GM12891 (cell line): ENCODE data around the gene NTRK3.
"Not testable (repeated sequence)": the region's sequence is repeated elsewhere in the genome, so short reads cannot be mapped to it uniquely, and the experiment has no call there.

Experiments
- POLR2A ChIP-seq: IDR thresholded peaks from 2 replicates; pipeline ENCODE4 v1.6.1; 2011; ENCODE audit warnings: low read depth, low read length, control low read depth
- POLR2AphosphoS5 ChIP-seq: IDR thresholded peaks from 2 replicates; pipeline ENCODE4 v1.6.1; 2011; ENCODE audit warnings: low read depth, low read length, control low read depth
- TAF1 ChIP-seq: IDR thresholded peaks from 2 replicates; pipeline ENCODE4 v1.6.1; 2011; ENCODE audit warnings: low read depth, low read length, control low read depth

- not testable (repeated sequence) for TF ChIP-seq POLR2A, POLR2AphosphoS5, TAF1
Observed at GRCh38 chr15:87833333-87833732, 423.2 kb downstream of the NTRK3 start.
